DMS53 treated with DMSO at 0.1 percent for 48 hours (cell line): ENCODE measurements around the gene PDZD4.
A peak's percentile ranks its signal among the peaks of the same experiment; 100 is the strongest.

Source experiments
- DNase-seq: peaks from one replicate; lab custom pipeline; 2025; ENCODE audit not compliant: unreplicated experiment; lab: John Stamatoyannopoulos, UW

PDZD4 gene

DNA sequence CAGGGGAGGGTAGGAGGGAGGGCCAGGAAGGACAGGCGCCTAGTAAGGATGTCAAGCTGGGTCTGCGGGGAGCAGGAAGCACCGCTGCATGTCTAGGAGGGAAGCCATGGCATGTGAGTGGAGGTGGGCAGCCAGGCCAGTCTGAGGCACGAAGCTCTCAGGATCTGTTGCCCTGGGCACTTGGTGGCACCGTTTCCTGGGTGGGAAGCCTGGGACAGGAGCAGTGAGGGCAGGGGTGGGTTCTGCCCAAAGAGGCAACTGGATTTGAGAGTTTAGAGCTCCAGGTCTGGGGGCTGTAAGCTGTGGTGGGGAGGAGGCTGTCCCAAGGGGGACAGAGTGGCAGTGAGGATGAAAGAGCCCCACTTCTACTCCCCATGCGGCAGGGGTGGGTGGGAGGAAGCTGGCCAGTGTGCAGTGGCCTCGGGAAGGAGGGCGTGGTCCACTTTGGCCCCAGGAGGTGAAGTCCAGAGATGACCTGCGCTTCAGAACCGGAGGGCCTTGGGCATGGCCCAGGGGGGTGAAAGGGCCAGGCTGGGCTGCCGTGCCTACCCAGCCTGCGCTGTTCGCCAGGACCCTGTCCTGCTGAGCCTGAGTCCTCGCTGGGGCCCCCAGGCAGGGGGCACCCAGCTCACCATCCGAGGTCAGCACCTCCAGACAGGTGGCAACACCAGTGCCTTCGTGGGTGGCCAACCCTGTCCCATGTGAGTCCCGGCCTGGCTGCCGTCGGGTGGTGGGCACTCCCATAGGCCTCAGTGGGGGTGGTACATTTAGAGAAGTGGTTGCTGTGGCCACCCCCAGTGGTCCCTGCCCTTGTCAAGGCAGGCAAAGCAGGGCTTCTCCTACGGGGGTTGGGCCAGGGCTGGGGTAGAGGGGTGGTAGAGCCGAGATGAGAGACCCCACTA lies 57.8 kb downstream of the PDZD4 start:
- DNase-seq: no peak

DNA sequence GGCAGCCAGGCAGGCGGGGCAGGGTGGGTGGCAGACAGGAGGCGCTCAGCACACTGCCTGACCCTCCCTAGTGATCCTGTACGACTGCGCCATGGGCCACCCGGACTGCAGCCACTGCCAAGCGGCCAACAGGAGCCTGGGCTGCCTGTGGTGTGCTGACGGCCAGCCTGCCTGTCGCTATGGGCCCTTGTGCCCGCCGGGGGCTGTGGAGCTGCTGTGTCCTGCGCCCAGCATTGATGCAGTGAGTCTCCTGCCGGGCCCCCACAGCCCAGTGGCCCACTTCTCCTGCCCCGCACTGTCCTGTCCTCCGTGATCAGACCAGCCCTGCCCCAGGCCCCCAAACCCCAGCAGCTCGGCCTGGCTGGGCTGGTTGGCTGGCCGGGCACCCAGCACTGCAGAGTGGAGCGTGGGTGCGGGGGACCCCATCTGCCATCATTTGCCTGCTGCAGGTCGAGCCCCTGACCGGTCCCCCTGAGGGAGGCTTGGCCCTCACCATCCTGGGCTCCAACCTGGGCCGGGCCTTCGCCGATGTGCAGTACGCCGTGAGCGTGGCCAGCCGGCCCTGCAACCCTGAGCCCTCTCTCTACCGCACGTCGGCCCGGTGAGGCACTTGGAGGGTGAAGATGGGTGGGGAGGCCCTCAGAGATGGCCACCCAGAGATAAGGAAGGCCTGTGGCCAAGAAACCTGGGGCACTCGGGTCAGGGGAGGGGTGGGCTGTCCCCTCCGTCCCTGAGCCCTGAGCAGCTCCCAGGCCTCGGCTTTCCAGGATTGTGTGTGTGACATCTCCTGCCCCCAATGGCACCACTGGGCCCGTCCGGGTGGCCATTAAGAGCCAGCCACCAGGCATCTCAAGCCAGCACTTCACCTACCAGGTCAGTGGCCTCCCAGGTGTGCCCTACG lies 58.7 kb downstream of the PDZD4 start:
- DNase-seq: no peak

DNA sequence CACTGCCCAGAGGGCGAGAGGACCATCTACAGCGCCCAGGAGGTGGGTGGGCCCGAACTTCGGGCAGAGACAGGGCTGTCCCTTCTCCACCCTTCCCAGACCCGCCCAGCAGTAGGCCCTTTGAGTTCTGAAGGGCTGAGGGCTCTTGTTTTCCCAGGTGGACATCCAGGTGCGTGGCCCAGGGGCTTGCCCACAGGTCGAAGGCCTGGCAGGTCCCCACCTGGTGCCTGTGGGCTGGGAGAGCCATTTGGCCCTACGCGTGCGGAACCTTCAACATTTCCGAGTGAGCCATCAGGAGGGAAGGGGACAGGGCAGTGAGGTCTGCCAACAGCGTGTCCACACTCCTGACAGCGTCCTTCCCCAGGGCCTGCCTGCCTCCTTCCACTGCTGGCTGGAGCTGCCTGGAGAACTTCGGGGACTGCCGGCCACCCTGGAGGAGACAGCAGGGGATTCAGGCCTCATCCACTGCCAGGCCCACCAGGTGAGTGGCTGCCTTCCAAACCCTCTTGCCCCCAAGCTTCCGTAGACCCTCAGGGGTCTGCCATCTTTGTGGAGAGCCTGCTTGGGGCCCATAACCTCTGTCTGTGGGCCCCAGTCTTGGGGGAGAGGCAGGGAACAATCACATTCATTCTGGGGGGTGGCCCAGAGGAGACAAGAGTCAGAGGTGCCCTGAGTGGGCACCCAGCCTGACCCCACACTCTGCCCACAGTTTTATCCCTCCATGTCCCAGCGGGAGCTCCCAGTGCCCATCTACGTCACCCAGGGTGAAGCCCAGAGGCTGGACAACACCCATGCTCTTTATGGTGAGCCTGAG lies 59.5 kb downstream of the PDZD4 start:
- no peak for DNase-seq

DNA sequence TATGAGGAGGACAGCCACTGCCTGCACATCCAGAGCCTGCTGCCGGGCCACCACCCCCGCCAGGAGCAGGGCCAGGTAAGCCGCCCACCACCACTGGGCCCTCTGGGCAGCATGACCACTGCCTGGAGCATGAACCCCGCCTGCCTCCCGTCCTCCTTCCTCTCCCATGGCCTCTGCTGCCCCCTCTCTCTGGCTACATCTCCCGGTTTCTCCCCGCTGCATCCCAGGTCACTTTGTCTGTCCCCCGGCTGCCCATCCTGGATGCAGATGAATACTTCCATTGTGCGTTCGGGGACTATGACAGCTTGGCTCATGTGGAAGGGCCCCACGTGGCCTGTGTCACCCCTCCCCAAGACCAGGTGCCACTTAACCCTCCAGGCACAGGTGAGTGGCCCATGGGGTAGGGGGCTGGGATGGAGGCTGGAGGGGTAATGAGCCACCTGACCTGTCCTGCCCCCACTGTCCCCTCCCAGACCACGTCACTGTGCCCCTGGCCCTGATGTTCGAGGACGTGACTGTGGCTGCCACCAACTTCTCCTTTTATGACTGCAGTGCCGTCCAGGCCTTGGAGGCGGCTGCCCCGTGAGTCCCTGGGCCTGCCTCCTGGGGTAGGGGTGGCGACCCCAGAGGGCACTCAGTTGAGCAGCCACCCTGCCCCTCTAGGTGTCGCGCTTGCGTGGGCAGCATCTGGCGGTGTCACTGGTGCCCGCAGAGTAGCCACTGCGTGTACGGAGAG lies 60.3 kb downstream of the PDZD4 start:
- no peak for DNase-seq

DNA sequence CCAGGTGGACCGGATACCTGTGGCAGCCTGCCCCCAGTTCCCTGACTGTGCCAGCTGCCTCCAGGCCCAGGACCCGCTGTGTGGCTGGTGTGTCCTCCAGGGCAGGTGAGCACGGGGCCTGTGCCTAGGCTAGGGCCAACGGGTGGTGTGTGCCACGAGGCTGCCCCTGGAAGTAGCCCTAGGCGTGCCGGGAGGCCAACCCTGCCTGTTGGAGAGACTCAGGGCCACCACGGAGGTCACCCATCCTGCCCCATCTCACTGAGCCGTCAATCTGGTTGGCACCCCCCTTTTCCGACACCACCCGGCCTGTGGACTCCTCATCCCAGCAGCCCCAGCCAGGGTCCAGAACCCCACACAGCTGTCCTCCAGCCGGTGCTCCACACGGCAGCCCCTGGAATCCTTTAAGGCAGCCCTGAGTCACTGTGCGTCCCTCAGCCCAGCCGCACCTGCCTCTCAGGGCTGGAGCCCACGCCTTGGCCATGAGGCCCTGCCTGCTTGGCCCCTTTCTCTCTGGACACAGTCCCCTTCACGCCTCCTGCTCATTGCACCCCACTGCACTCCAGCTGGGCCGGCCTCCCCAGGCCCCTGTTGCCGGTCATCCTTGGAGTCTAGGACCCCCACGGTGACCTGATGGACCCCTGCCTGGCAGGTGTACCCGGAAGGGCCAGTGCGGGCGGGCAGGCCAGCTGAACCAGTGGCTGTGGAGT lies 61.0 kb downstream of the PDZD4 start:
- DNase-seq: no peak

DNA sequence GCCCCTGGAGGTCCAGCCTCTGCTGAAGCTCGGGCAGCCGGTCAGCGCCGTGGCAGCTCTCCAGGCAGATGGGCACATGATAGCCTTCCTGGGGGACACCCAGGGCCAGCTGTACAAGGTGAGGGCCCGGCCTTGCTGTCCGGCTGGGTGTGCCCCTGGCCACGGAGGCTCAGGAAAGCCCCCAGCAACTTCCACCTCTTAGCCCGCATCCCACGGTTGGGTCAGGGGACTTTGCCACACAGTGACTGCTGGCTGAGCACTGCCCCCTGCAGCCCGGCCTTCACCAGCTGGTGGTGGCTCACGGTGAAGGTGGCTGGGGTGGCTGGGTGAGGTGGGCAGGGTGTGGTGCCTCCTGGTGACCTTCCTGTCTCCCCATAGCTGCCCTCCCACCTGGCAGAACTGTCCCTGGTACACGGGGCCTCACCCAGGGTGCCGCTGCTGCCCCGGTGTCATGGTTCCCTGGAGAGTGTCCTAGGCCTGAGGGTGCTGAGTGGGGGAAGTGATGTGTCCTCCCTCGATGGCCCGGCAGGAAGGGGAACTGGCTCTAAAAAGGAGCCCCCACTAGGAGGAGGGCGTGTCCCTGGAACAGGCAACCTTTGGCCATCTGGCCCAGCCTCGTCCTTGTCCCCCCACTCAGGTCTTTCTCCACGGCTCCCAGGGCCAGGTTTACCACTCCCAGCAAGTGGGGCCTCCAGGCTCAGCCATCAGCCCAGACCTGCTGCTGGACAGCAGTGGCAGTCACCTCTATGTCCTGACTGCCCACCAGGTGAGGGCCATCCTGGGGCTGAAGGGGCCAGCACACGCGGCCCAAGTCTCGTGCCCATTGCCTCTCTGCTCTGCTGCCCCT lies 61.8 kb downstream of the PDZD4 start:
- DNase-seq: no peak

DNA sequence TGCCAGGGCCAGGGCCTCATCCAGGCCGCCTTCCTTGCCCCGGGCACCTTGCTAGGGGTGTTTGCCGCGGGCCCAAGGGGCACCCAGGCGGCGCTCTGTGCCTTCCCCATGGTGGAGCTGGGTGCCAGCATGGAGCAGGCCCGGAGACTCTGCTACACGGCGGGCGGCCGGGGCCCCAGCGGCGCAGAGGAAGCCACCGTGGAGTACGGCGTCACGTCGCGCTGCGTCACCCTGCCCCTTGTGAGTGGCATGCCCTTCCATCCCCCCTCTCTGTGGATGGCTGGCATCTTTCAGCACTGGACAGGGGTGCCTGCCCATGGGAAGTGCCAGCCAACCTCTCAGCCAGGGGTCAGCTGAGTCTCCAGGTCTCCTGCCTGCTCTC lies 62.7 kb downstream of the PDZD4 start:
- no peak for DNase-seq

DNA sequence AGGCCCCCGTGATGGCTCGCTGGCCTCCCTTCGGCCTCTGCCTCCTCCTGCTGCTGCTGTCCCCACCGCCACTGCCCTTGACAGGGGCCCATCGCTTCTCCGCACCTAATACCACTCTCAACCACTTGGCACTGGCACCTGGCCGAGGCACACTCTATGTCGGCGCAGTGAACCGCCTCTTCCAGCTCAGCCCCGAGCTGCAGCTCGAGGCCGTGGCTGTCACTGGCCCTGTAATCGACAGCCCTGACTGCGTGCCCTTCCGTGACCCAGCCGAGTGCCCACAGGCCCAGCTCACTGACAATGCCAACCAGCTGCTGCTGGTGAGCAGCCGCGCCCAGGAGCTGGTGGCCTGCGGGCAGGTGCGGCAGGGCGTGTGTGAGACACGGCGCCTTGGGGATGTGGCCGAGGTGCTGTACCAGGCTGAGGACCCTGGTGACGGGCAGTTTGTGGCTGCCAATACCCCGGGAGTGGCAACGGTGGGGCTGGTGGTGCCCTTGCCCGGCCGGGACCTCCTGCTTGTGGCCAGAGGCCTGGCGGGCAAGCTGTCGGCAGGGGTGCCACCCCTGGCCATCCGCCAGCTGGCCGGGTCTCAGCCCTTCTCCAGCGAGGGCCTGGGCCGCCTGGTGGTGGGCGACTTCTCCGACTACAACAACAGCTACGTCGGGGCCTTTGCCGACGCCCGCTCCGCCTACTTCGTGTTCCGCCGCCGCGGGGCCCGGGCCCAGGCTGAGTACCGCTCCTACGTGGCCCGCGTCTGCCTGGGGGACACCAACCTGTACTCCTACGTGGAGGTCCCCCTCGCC lies 63.3 kb downstream of the PDZD4 start:
- DNase-seq: no peak

DNA sequence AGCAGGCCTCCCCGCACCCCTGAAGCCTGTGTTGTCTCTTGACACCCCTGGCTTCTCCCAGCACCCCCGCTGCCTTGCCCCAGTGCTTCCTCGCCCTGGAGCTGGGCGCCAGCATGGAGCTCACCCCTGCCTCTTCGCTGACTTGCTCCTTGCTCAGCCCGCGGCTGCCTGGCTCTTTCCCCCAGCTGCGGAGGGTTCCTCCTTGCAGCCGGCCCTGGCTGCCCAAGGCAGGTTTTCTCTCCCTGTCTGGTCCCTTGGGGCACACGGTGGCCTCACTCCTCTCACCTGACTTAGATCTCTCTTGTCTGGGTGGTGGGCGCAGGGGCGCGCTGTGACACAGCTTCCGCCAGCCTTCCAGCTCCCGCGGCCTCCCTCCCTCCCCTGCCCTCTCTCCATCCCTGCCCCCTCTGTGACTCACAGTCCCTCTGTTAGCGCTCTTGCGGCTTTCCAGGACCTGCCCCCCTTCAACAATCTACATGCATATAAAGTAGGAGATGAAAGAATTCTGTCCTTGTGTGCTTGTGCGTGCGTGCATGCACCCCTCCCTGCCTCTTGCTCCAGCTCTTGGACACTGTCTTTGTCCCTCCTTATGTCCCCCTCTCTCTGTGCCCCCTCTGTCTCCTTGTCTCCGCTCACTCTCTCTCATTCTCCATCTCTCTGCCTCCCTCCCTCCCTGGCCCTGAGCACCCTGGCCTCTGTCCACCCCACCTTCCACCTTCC lies 64.1 kb downstream of the PDZD4 start:
- no peak for DNase-seq

DNA sequence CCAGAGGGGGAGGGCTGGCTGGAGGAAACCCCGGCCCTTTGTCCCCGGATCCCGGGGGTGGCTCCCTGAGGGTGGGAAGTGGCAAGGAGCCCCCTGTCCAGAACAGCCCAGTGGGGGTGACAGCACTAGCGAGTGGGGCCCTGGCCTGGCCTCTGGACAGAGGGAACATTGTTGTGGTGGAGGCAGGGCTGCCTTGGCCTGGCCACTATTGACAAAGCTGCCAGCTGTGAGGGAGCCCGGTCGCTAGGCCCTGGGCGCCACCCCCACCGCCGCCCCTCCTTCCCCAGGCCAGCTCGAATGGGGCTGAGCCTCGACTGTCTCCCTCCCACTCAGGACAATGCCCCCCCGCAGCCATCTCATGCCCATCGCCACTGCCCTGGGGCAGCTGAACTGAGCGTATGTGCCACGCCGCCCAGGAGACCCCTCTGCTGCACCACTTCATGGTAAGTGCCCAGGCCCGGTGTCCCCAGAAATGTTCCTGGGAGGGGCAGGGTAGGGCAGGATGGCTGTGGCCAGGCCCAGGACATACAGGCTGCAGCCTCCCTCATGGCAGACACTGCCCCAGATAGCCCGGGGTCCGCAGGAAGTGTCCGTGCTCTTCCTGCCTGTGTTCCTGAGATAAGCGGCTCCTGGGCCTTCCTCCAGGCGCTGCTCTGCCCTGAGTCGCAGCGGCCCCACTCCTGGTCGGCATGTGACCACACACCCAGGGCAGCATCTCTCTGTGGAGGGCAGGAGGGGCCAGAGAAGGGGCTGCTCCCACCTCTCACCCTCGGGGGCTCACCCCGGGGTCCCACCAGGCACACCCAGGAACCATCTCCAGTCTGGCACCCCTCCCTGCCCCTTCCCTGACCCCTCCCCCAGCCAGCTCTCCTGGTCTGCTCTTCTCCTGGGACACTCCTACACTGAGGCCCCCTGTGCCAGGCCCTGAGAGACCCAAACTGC lies 64.9 kb downstream of the PDZD4 start:
- DNase-seq: no peak

DNA sequence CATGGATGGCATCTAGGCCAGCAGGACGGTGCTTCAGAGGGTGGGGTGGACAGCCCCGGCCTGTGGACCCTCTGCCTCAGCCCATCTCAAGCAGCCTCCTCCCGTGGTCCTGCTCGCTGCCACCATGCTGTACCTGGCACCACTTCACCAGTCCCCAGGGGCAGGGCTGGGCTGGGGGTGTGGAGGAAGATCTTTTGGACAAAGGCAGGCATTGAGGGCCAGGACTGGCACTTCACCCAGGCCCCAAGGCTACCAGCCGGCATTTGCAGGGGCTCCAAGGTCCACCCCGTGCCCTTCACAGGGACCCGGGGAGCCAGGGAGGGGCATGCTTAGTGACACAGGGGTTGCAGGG lies 65.6 kb downstream of the PDZD4 start:
- no peak for DNase-seq

DNA sequence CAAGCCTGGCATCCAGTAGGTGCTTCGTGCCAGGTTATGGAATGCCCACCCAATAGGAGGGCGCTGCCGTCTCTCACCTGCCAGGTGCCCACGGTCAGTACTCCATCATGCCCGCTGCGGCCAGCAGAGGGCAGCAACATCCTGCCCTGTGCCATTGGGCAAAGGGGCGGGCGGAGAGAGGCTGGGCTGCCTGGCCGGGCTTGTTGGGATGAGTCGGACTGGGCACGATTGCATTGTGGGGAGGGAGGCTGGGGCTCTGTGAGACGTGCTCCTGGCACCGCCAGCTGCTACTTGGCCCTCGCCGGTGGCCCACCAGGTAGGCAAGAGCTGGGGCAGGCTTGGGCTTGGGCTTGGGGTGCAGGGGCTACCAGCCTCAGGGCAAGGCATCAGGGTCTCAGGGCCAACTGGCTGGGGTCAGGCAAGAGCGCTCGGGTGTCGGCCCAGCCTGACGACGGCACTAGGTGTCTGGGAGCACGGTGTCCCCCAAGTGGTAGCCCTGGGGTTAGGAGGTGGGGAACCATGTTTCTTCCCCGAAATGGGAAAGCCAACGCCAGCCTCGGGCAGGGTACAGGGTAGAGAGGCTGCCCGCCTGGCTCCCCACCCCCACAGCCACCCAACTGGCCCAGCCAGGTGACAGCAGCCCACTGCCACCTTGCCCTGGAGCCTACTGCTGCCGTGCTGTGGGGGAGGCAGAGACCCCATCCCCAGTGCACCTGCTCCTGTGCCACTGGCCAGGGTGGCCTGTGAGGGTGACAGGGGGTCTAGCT lies 66.2 kb downstream of the PDZD4 start, which contains the start of gene PLXNB3:
PLXNB3 (plus strand) TSS at position 261 of the 767 bp plus-strand sequence. CDS start 1,287 bp downstream, outside the sequence.
- peak; percentile 63 for DNase-seq

DNA sequence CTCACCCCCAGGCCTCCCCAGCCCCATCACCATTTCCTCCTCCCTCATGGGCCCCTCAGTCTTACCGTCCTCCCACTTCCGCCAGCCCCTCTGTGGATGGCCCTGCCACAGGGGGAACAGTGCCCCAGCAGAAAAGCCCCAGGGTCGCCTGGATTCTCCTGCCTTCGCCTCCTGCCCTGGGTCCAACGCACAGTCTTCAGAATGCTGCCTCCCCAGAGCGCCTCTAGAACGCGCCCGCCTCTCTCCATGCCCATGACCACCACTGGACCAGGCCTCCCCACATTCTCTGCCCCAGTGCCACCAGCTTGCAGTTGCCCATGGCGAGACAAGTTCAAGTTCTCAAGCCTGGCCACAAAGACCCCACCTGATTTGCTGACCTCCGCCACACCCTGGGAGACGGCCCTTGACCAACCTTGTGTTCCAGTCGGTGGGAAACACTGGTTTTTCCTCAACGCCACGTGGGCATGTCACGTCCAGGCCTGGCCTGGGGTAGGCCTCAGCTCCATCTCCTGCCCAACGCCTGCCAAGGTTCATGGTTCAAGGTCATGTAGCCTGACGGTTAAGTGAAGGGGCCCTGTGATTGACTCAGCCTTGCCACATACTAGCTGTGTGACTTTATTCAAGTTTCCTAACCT lies 66.9 kb downstream of the PDZD4 start:
- DNase-seq: no peak

DNA sequence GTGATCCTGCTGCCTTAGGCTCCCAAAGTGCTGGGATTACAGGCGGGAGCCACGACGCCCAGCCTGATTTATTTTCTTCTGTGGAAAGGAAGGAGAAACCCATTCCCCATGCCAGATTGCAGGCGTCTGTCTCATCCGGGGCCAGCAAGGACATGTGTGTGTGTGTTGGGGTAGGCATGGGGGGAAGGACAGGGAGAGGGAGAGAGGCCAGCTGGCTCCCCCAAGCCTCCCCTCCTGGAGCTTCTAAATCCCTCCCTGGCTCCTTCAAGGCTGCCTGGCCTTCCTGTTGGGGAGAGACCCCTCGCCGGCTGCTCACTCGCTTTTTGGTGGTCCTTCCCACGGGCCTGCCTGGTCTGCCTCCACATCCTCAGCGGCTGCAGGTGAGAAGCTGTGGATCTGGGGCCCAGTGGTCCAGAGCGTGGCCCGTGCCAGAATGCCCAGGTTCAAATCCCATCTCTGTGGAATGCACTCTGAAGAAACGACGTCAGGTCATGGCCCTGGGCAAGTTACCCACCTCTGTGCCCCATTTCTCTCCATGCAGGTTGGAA lies 67.6 kb downstream of the PDZD4 start:
- DNase-seq: no peak

DNA sequence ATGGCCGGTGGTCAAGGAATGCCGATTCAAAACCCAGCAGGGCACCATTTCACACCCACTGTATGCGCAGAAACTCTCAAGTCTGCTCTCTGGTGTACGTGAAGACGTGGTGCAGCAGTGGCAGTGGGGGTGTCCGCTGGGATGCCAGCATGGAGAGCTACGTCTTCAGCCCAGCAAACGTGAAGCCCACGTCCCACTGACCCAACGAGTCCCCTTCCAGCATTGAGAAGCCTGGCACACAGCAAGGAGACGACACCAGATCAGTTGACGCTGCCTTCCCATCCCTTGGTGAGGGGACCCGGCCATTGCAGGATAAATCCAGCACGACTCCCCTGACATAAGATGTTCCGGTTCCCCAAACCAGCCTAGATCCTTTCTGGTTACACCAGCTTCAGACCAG lies 68.5 kb downstream of the PDZD4 start:
- DNase-seq: no peak
